GM19455 (cell line): ENCODE data around the gene ABO.
"Not testable (repeated sequence)": the region's sequence is repeated elsewhere in the genome, so short reads cannot be mapped to it uniquely, and the experiment has no call there.

Experiments
- ATAC-seq: cut with Tn5 transposase; IDR thresholded peaks from one replicate; pipeline ENCODE4 v1.9.1; 2021; ENCODE audit not compliant: unreplicated experiment

The ABO gene

DNA sequence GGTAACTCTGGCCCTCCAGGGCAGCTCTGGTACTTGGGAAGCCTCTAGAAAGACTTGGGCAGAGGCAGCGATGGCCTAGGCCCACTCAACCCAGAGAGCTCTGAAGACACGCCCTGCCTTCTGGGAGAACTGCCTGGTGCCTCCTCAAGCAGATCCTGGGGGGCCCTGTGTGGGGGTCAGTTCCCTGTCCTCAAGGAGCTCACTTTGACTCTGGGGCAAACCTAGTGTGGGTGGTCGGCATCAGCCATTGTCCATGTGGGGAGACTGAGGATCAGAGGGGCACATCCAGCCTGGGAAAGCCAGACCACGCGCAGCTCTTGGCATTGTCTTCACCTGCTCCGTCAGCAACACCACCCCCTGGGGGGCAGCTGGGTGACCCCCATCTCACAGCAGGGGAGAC lies 28.0 kb downstream of the ABO start:
- ATAC-seq = no peak

DNA sequence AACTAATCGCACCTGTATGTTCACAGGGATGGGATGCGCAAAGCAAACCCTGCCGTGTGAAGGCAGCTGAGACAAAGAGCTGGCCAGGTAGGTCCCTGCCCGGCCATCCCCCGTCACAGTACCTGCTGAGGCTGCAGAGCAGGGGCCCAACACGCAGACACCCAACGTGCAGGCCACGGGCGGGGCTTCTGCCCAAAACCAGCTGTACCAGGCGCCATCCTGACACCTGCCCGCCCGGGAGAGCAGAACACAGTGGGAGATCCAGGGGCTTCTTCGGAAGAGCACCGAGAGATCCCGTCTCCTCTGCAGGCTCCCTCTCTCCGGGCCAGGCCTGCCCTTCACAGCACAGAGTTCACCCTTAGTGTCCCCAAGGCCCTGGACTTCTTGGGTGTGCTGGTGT lies 28.4 kb downstream of the ABO start:
- no peak for ATAC-seq

DNA sequence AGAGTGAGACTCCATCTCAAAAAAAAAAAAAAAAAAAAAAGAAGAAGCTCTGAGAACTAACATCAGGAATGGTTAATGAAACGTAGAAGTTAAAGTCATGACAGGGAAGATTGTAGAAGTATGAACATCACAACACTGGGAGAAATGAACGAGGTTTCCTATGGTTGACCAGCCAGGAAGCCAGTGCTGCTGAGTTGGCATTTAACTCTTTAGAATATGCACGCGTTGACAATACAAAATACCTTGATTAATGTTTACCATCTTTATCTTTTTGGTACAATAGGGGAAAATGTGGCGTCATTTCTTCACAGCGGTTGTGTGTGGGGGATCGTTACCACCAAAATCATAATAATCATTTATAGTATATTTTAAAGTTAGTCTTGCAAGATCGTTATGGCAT lies 32.0 kb downstream of the ABO start:
- ATAC-seq = no peak

DNA sequence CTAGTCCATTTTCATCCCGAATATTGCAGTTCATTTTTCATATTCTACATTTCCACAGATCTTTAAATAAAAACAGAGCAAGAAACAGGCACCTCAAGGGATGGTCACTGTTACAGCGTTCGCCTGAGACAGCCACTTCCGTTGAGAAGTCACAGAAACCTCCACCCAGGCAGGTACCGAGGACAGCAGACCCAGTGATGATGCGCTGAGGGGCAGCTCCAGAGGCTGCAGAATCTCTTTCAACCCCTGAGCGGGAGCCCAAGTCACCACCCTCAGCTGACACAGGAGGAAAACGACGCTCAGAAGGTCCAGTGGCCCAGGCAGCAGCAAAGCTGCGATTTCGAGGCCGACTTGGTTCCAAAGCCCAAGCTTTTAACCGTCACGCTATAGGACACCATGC lies 32.8 kb downstream of the ABO start:
- ATAC-seq = no peak

DNA sequence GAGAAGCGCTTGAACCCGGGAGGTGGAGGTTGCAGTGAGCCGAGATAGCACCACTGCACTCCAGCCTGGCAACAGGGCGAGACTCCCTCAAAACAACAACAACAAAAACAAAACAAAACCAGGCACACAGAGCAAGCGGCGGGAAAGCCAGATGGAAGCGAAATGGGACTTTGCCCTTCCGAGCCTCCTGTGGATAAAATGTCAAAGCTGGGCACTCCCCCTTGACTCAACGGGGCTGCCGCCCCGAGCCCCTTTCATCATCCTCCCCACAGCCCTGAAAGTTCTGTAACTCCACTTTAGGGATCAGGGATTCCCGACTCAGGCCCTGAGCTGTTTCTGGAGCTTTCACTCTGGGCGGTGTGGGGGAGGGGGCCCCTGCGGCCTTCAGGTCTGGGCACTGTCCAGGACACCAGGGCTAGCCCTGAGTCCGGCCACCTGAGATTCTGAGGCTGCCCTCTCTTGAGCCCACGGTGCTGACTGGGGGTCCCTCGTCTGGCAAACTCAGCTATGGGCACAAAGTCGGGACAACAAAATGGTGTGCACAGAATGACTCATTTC lies 35.4 kb downstream of the ABO start:
- ATAC-seq = no peak

DNA sequence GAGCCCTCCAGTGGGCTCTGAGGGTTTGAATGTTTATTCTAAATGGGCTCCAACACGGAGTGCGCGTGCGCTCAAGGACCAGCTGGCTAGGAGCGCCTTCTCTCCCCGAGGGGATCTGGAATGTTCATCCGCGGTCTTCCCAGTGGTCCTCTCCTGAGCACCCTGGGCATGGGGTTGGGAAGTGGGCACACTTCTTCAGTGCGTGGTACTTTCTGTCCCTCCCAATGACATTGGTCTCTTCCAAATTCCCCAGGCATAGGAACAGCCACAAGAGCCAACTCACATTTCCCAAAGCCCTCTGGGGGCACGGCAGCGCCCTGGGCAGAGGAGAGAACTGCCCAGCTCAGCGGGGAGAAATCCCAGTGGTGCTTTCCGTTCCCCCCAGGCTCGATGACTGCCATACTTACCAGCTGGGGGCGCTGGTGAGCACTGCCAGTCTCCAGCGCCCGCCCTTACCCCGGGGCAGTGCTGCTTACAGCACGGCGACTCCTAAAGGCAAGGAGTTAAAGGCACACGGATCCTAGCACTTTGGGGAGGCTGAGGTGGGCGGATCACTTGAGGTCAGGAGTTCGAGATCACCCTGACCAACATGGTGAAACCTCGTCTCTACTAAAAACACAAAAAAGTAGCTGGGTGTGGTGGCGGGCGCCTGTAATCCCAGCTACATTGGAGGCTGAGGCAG lies 36.0 kb downstream of the ABO start:
- no peak for ATAC-seq

DNA sequence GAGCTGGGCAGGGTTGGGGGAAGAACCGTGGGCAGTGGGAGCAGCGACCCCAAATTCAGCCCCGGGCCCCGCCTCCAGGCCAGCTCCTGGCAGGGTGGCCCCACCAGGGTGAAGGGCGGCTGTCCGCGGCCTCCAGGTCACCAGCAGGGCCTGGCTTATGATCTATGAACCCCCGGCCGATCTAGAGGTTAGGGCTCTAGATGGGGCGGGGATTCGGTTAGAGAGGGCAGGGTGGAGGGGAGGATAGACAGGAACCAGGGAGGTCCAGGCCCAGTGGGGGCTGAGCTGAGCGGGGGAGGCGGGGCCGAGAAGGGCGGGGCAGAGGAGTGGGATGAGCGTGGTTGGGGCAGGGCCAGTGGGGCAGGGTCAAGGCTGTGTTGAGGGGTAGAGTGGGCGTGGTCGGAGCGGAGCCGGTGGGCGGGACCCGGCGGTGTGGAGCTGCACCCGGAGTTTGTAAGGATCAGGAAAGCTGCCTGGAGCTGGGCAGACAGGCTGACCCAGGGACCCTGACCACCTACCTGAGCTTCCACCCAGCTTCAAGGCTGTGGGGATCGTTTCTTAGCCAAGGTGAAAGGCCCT lies 36.6 kb downstream of the ABO start:
- no peak for ATAC-seq

DNA sequence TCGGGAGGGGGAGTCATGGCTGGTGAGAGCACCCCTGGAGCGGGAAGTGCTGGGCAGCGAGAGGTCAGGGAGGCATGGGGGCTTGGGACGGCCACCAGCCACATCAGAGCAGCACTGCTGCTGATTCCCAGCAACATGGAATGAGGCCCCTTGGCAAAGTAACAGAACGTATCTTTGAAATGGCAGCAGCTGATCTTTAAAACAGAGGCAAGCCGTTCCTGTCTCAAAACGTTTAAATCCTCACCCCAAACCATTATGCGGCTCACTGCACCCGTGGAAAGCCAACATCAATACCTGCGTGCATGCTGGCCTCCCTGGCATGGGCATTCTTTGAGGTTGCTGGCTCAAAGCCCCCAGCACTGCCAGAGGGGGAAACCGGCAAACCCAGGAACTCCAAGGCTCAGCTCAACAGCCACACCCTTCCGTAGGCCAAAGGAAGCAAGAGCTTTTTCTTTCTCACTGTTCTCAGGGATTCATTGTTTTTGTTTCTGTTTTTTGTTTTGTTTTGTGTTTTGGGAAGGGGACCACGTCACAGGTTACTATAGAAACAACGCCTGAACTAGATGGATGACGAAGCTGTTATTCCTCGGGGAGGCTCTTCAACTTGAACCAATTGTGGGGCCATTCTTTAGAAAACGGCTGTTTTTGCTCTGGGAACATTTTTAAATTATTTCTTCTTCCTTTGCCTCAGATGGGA lies 37.8 kb downstream of the ABO start:
- no peak for ATAC-seq

DNA sequence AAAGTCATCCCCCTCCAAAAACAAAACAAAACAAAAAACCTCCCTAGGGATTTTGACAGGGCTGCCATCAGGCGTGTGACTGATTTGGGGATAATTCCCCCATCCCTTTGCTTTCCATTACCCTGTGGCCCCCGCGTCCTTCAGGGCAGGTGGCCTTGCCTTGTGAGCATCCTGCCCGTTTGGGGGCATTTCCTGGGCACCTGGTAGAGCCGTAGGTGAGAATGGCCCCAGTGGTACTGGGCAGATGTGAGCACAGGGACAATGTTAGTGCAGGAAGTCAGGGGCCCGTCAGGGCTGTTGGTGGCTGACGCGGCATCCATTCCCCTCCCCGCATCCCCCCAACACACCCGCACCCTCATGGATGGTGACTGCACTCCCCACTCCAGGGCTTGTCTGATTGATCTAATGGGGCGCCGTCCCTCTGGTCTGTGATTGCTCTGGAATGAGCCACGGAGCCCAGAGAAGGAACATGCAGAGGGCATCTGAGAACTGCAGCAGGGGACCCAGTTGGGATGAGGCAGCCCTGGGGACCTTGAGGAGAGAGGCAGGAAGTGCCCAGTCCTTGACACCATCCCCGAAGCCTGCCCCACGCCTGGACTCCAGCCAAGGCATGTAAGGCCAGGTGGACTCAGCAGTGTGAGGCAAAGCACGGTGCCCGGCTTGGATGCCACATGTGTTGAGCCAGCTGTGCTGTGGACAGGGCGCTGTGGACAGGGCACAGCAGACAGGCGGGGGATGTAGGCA lies 38.5 kb downstream of the ABO start:
- not testable (repeated sequence) for ATAC-seq

DNA sequence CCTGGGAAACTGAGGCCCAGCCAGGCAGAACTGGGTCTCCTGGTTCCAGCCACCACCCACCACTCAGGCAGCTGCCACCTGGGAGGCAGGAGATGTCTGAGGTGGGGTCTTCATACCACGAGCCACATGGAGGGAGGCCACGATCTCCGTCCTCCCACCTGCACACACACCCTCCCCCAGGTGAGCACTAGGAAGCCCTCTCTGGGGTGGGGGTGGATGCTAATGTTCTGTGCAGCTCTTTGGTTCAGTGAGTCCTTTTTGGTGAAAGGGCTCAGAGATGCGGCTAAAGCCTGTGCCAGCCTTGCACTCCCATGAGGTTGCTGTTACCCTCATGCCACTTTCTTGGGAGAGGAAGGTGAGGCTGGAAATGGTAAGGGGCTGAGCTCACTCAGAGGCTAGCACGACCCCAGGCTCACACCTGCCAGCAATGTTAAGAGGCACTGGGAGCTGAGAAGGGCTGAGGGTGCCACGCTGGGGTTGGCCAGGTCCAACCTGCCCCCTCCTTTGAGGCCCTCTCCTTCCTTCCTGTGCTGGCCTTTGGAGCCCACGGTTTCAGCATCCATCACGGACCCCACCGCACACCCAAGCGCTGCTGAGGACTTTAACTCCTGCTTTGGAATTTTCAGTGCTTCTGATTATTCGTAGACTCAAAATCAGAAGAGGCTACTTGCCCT lies 39.3 kb downstream of the ABO start:
- no peak for ATAC-seq

DNA sequence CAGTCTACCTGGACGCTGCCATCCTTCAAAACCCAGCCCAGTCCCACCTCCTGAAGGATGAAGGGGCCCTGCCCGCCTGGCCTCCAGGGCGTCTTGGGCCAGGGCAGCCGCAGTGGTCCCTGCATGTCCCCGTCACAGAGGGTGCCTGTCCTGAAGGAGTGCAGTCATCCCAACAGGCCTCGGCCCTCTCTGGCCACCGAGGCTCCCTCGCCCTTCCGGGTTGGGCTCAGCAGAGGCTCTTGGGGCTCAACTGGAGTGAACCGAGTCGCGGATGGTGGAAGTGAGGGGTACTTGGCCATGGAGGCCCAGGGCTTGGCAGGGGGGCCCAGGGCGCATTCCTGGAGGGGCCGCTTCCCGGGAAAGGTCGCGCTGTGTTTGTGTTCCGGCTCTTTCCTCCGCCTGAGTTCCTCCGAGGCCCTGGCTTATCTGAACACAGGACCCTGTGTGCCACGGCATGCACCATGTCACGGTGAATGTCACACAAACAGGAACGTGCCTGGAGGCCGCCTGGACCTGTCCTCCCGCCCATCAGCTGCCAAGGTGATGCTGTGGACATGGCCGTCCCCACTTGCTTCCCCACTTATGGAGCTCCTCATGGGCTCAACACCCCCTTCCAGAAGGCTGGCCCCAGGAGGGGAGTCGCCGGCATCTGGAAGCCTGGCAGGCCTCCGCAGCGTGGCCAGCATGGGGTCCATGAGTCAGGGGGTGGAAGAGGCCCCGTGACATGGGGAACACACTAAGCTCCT lies 40.3 kb downstream of the ABO start:
- ATAC-seq = no peak

DNA sequence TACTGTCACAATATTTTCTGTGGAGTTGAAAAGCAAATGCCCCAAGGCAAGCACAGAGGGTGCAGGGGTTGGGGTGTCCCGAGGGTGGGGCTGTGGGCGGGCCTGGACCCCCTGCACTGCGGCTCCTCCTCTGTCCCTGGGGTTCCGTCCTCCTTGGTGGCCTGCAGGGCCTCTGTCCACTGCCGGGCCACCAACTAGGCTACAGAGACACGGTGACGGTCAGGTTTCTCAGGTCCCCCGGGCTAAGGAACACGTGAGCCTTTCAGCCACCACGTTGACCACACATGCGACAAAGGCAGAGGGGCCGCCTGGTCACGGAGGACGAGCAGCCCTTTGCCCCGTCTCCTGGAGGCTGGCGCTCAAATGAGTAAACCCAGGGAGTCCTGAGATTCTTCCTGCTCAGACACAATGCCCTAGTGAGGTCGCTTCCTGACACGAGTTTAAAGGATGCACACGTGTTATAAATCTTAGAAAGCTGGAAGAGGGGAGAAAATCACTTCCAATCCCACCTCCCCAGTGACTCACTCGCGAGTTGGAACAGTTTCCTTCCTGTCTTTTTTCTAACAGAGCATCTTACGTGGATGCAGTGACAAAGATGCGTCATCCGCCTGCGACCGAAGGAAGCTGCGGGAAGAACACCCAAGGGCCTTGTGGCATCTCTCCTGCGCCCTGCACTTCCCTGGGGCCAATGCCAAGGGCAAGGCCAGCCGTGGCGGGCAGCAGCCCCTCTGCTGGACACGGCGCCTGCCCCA lies 41.1 kb downstream of the ABO start:
- ATAC-seq = no peak

DNA sequence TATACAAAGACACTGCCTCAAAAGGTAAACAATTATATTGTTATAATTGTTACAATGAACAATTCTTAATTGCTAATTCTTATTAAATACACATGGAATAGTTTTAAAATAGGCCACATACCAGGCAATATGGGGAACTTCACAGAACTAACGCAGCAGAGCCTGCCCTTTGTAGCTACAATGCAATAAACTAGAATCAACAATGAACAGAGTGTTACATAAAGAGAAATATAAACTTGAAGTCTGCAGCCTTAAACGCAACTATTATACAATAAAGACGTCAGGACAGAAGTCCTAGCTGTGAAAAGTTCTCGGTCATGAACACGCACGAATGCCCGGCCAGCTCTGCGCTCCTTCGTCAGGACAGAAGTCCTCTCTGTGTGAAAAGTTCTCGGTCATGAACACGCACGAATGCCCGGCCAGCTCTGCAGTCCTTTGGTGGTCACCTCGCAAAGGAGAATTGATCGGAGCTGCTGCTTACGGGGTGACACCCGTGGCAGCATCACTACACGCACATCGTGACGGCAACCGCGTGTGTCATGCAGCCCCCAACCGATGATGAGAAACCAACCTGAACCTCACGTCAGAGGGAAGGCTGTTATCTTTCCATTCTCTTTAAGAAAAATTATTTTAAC lies 43.0 kb downstream of the ABO start:
- not testable (repeated sequence) for ATAC-seq

DNA sequence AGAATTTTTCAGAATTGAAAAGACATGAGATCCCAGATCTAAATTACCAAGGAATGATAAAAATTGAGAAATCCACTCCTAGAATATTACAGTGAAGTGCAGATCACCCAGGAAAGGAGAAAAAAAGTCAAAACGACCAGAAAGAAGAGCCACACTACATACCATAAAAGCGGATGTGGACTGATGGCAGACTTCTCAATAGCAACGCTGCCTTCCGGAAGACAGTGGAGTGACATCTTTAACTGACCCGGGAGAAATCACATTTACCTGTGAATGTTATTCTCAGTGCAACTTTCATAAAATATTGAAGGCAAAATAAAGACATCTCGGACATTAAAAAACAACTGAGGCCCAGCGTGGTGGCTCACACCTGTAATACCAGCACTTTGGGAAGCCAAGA lies 44.5 kb downstream of the ABO start:
- not testable (repeated sequence) for ATAC-seq

DNA sequence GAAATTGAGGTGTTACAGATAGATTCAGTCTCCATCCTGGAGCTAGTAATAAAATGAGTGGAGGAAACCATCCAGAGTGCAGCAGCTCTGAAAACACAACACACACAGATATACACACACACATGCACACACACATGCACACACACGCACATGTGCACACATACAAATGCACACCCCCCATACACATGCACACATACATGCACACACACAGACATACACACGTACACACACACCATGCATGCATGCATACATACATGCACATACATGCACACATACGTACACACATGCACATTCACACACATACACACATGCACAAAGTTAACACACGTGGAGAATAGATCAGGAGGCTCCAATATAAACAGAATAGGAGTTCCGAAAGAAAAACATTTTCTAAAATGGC lies 44.9 kb downstream of the ABO start:
- no peak for ATAC-seq

DNA sequence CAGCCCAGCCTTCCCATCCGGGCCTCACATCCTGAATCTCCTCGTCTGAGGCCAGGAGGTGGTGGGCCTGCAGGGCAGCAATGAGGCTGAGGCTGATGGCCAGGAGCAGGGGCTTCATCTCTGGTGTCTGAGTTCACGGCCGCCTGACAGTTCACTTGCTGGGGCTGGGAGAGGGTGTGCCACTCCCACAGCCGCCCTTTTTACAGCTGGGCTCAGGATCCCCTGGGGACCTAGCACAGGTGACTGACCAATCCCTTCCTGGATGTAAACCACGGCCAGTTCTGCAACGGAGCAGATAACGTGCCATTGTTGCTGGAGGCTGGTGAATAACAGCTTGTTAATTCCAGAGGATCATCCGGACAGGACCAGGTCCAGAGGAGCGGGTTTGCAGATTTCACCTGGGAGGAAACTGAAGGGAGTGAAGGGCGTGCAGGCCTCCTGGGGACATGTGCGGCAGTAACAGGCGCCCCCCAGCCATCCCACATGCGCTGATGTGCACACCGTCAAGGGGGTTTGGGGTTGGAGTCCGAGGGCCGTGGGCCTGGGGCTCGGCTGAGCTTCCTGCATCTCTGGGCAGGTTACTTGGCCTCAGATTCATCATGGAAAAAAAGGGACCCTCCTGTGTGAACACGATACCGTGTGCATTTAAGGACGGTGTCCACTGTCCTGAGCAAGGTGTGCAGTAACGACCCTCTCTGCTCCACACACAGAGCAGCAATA lies 46.4 kb downstream of the ABO start:
- not testable (repeated sequence) for ATAC-seq

DNA sequence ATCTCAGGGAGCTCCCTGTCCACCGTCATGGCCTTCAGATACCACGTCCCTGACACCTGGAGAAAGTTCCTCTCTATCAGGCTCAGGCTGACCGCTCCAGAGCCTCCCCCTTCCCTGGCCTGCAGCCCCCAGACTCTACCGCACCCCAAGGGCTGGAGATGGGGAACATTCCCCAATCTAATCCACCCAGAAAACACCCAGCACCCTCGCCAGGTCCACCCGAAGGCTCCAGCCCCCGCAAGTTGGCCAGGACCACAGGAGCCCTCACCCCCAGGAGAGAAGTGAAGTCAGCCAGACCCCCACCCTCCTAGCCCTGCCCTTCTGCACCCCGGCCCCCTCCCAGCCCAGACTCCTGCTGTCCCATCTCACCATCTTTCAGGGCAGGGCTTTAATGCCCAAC lies 47.0 kb downstream of the ABO start:
- not testable (repeated sequence) for ATAC-seq

DNA sequence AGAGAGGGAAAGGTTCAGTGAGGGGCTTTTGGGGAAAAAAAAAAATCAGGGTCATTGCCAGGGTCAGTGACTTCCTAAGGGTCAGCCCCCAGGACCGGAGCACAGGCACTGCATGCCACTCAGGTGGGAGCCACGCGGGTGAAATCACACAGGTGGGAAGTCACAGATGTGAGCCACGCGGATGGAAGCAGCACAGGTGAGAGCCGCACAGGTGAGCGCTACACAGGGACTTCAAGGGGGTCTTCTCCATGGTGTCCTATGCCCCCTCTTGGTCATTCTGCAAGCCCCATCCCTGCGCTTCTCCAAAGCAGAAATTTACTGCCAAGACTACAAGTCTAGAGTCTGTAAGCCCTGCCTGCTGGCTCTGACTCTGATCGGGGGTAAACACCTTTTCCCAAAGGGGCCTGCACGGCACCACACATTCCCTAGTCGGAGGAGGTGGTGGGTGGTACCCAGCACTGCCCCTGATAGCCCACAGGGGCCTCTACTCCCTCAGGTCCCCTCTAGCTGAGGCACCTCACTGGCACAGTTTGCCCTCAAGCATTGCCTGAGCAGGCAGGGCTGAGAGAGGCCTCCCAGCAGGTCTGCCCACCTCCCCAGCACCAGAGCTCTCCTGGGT lies 47.6 kb downstream of the ABO start:
- no peak for ATAC-seq
